ENCODE data around the gene ZNF655.
"Not testable (repeated sequence)": the region's sequence is repeated elsewhere in the genome, so short reads cannot be mapped to it uniquely, and the experiment has no call there.

The ZNF655 gene

GRCh38 chr7:99573257-99573656 lies 14.8 kb downstream of the ZNF655 start:
- no peak overlapping the region for H3K27ac ChIP-seq
- ChIA-PET POLR2A (ENCODE audit: low non-redundant PET) (interaction anchor here (1.1 kb wide), 1 partner anchor 9 kb away, joined by 3 read pairs; no protein-coding TSS in a partner anchor), CTCF (interaction anchor here (0.6 to 0.7 kb wide), 2 partner anchors 34 to 57 kb away, joined by 3 read pairs; no protein-coding TSS in a partner anchor)
- DNase-seq (ENCODE audit: low spot score), result no peak
- TF ChIP-seq CTCF (conservative IDR thresholded peaks at IDR 0.05; ENCODE audit: low read depth), result no peak

GRCh38 chr7:99576251-99576650 lies 17.8 kb downstream of the ZNF655 start:
- POLR2A ChIA-PET (ENCODE audit: low non-redundant PET), result no interaction called here

GRCh38 chr7:99579281-99579955 lies 21.0 kb downstream of the ZNF655 start:
- CTCF ChIA-PET, result no interaction called here
- no peak overlapping the region for H3K27ac ChIP-seq
- POLR2A ChIA-PET (ENCODE audit: low non-redundant PET), result no interaction called here
- DNase-seq (ENCODE audit: low spot score), result no peak
- no peak for TF ChIP-seq CTCF (conservative IDR thresholded peaks at IDR 0.05; ENCODE audit: low read depth)

More at GRCh38 chr7:99576251-99576650, 17.8 kb downstream of the ZNF655 start:
- CTCF ChIA-PET, result no interaction called here
- DNase-seq (ENCODE audit: low spot score), result no peak
- no peak for TF ChIP-seq CTCF (conservative IDR thresholded peaks at IDR 0.05; ENCODE audit: low read depth)
- no peak overlapping the region for H3K27ac ChIP-seq

GRCh38 chr7:99579956-99580777 lies 21.7 kb downstream of the ZNF655 start:
- no peak for DNase-seq (ENCODE audit: low spot score)
- CTCF ChIA-PET, result no interaction called here

GRCh38 chr7:99580778-99581332 lies 22.4 kb downstream of the ZNF655 start:
- not testable (repeated sequence) for H3K27ac ChIP-seq; DNase-seq (ENCODE audit: low spot score)
- CTCF ChIA-PET, result interaction anchor here (0.8 kb wide), 1 partner anchor 18 kb away, joined by 3 read pairs; the partner anchor contains the start of gene TMEM225B
- POLR2A ChIA-PET (ENCODE audit: low non-redundant PET), result interaction anchor here (0.7 kb wide), 1 partner anchor 36 kb away, joined by 4 read pairs; the partner anchor contains the start of gene ZSCAN25

More at GRCh38 chr7:99579956-99580777, 21.7 kb downstream of the ZNF655 start:
- POLR2A ChIA-PET (ENCODE audit: low non-redundant PET), result interaction anchor here (0.7 kb wide), 1 partner anchor 37 kb away, joined by 4 read pairs; the partner anchor contains the start of gene ZSCAN25
- no peak overlapping the region for H3K27ac ChIP-seq
- peak; percentile 49 for TF ChIP-seq CTCF (conservative IDR thresholded peaks at IDR 0.05; ENCODE audit: low read depth)

GRCh38 chr7:99588868-99589267 lies 30.4 kb downstream of the ZNF655 start:
- no peak overlapping the region for H3K27ac ChIP-seq
- ChIA-PET CTCF (no interaction called here), POLR2A (ENCODE audit: low non-redundant PET) (no interaction called here)
- no peak for TF ChIP-seq CTCF (conservative IDR thresholded peaks at IDR 0.05; ENCODE audit: low read depth)
- DNase-seq (ENCODE audit: low spot score), result no peak
